ENCODE measurements around the gene PTPRF.
"Not testable (repeated sequence)": the region's sequence is repeated elsewhere in the genome, so short reads cannot be mapped to it uniquely, and the experiment has no call there.

PTPRF gene

GRCh38 chr1:43530483-43531106, at the start of gene PTPRF:
Gene PTPRF (plus strand): TSS chr1:43530883. CDS start chr1:43545076, 14,193 bp downstream.
- in situ Hi-C loops (cut with MboI; ENCODE audit: low sequenced_read_pairs): no loop called here

GRCh38 chr1:43481491-43481890, 49.2 kb upstream of the PTPRF start:
- in situ Hi-C loops (cut with MboI; ENCODE audit: low sequenced_read_pairs): no loop called here

GRCh38 chr1:43482215-43482614, 48.5 kb upstream of the PTPRF start:
- in situ Hi-C loops (cut with MboI; ENCODE audit: low sequenced_read_pairs): no loop called here

GRCh38 chr1:43484367-43484766, 46.3 kb upstream of the PTPRF start:
- in situ Hi-C loops (cut with MboI; ENCODE audit: low sequenced_read_pairs): no loop called here

GRCh38 chr1:43488165-43488564, 42.5 kb upstream of the PTPRF start:
- in situ Hi-C loops (cut with MboI; ENCODE audit: low sequenced_read_pairs): no loop called here

- in situ Hi-C loops (cut with MboI; ENCODE audit: low sequenced_read_pairs): no loop called here
These were observed 39.6 kb upstream of the PTPRF start for GRCh38 chr1:43491061-43491460.

GRCh38 chr1:43492826-43493225, 37.9 kb upstream of the PTPRF start:
- in situ Hi-C loops (cut with MboI; ENCODE audit: low sequenced_read_pairs): no loop called here

GRCh38 chr1:43493661-43494450, 36.8 kb upstream of the PTPRF start:
- in situ Hi-C loops (cut with MboI; ENCODE audit: low sequenced_read_pairs): no loop called here

GRCh38 chr1:43495204-43495603, 35.5 kb upstream of the PTPRF start:
- in situ Hi-C loops (cut with MboI; ENCODE audit: low sequenced_read_pairs): no loop called here

- in situ Hi-C loops (cut with MboI; ENCODE audit: low sequenced_read_pairs): no loop called here
These were observed 30.8 kb upstream of the PTPRF start for GRCh38 chr1:43499898-43500297.

GRCh38 chr1:43501806-43502205, 28.9 kb upstream of the PTPRF start:
- in situ Hi-C loops (cut with MboI; ENCODE audit: low sequenced_read_pairs): not testable (repeated sequence)

GRCh38 chr1:43503534-43503933, 27.1 kb upstream of the PTPRF start:
- in situ Hi-C loops (cut with MboI; ENCODE audit: low sequenced_read_pairs): no loop called here

- in situ Hi-C loops (cut with MboI; ENCODE audit: low sequenced_read_pairs): no loop called here
These were observed 25.5 kb upstream of the PTPRF start for GRCh38 chr1:43505077-43505780.

GRCh38 chr1:43506233-43506632, 24.4 kb upstream of the PTPRF start:
- in situ Hi-C loops (cut with MboI; ENCODE audit: low sequenced_read_pairs): no loop called here

GRCh38 chr1:43507296-43508295, 23.1 kb upstream of the PTPRF start:
- in situ Hi-C loops (cut with MboI; ENCODE audit: low sequenced_read_pairs): no loop called here

GRCh38 chr1:43509007-43509739, 21.5 kb upstream of the PTPRF start:
- in situ Hi-C loops (cut with MboI; ENCODE audit: low sequenced_read_pairs): no loop called here

GRCh38 chr1:43509740-43510375, 20.8 kb upstream of the PTPRF start:
- in situ Hi-C loops (cut with MboI; ENCODE audit: low sequenced_read_pairs): no loop called here

GRCh38 chr1:43510621-43511020, 20.1 kb upstream of the PTPRF start:
- in situ Hi-C loops (cut with MboI; ENCODE audit: low sequenced_read_pairs): no loop called here

GRCh38 chr1:43511394-43511793, 19.3 kb upstream of the PTPRF start:
- in situ Hi-C loops (cut with MboI; ENCODE audit: low sequenced_read_pairs): no loop called here
